H1 (cell line): ENCODE results near the gene MDM1. TPM values are rescaled to one million over a fixed set of nuclear protein-coding genes. Genes with fewer than 3 reads are reported as not detected.

Source experiments
- CTCF ChIA-PET: fragments of 300-600 bp; sonication (Branson Sonifier 250); formaldehyde crosslinking; loops from one replicate; lab custom pipeline; 2021; ENCODE audit not compliant: partially characterized antibody; lab: Charles Lee
- POLR2A ChIA-PET: fragments of 300-600 bp; sonication (Branson Sonifier 250); formaldehyde crosslinking; loops from one replicate; lab custom pipeline; 2021; ENCODE audit warnings: inconsistent platforms; ENCODE audit not compliant: partially characterized antibody; lab: Charles Lee
- DNase-seq, 2 experiments: peaks; one replicate each; pipeline versions ENCODE4 v3.0.0 to v3.0.0-alpha.2; 2010 to 2022; ENCODE audit warnings: low spot score in 2 of 2, low read depth in 1 of 2, mixed read lengths in 1 of 2
- FAIRE-seq: peaks from 2 replicates; lab custom pipeline; 2011; peaks lifted over from hg19 to GRCh38; lab: Jason Lieb, UNC
- H2AFZ ChIP-seq: 2 replicates; pipeline ENCODE4 v1.8.1; 2012; ENCODE audit warnings: low read length, inconsistent platforms
- H2AK5ac ChIP-seq: 2 replicates; pipeline ENCODE4 v1.6.1; 2013; ENCODE audit warnings: low read depth, low read length
- H2BK120ac ChIP-seq: replicated peaks from 2 replicates; pipeline ENCODE3; 2013; ENCODE audit warnings: low read depth, low read length, inconsistent platforms
- H2BK12ac ChIP-seq: 2 replicates; pipeline ENCODE4 v1.6.1; 2013; ENCODE audit warnings: low read depth, low read length
- H2BK15ac ChIP-seq: 2 replicates; pipeline ENCODE4 v1.6.1; 2013; ENCODE audit warnings: low read length
- H2BK20ac ChIP-seq: 2 replicates; pipeline ENCODE4 v1.6.1; 2013; ENCODE audit warnings: low read length
- H2BK5ac ChIP-seq: 2 replicates; pipeline ENCODE4 v1.6.1; 2013; ENCODE audit warnings: low read depth, low read length
- H3K14ac ChIP-seq: 2 replicates; pipeline ENCODE4 v1.6.1; 2013; ENCODE audit warnings: inconsistent platforms; ENCODE audit not compliant: insufficient read length
- H3K18ac ChIP-seq: 2 replicates; pipeline ENCODE4 v1.6.1; 2013; ENCODE audit warnings: low read length; ENCODE audit errors: extremely low read depth
- H3K23ac ChIP-seq: 2 replicates; pipeline ENCODE4 v1.6.1; 2013; ENCODE audit warnings: inconsistent platforms; ENCODE audit not compliant: insufficient read length
- H3K23me2 ChIP-seq: 2 replicates; pipeline ENCODE4 v1.6.1; 2013; ENCODE audit warnings: low read depth, low read length
- H3K27ac ChIP-seq: 2 replicates; pipeline ENCODE4 v1.6.1; 2011; ENCODE audit warnings: low read depth, low read length, inconsistent platforms
- H3K27me3 ChIP-seq, 4 experiments: replicated peaks in 1 of 4; 1 replicate in 1 of 4; 2 replicates in 3 of 4; pipeline versions ENCODE4 v1.6.1 to v1.8.1; 2011 to 2013; ENCODE audit warnings: low read length in 3 of 4, mild to moderate bottlenecking in 3 of 4, inconsistent platforms in 2 of 4, mixed read lengths in 2 of 4, moderate library complexity in 1 of 4; ENCODE audit not compliant: control insufficient read depth in 3 of 4, insufficient read depth in 3 of 4; ENCODE audit errors: extremely low read depth in 1 of 4
- H3K36me3 ChIP-seq, 4 experiments: 2 replicates each; pipeline versions ENCODE4 v1.6.1 to v1.8.1; 2011 to 2013; ENCODE audit warnings: mild to moderate bottlenecking in 4 of 4, low read length in 3 of 4, moderate library complexity in 2 of 4, control low read depth in 1 of 4, inconsistent platforms in 1 of 4; ENCODE audit not compliant: insufficient read depth in 4 of 4, control insufficient read depth in 2 of 4
- H3K4ac ChIP-seq: replicated peaks from 2 replicates; pipeline ENCODE3; 2013; ENCODE audit warnings: low read length, low read depth, mixed read lengths, inconsistent platforms; ENCODE audit not compliant: insufficient read length
- H3K4me1 ChIP-seq, 4 experiments: replicated peaks in 1 of 4; 1 replicate in 1 of 4; 2 replicates in 3 of 4; pipeline versions ENCODE4 v1.6.1 to v1.8.1; 2011 to 2013; ENCODE audit warnings: low read length in 3 of 4, inconsistent platforms in 2 of 4, mixed read lengths in 1 of 4; ENCODE audit not compliant: insufficient read depth in 4 of 4, control insufficient read depth in 3 of 4
- H3K4me2 ChIP-seq, 2 experiments: 2 replicates each; pipeline versions ENCODE4 v1.6.1 to v1.8.1; 2011 to 2013; ENCODE audit warnings: low read depth in 2 of 2, low read length in 2 of 2, control low read depth in 1 of 2, inconsistent platforms in 1 of 2, mild to moderate bottlenecking in 1 of 2; ENCODE audit not compliant: insufficient read depth in 1 of 2
- H3K4me3 ChIP-seq, 4 experiments: fragments of 200-600, 300-600 bp in 1 of 4; sonication (generic), shearing (Covaris generic), sonication (Bioruptor Twin) in 1 of 4; 2 replicates each; pipeline versions ENCODE4 v1.5.1 to v1.8.1; 2011 to 2016; ENCODE audit warnings: low read length in 4 of 4, low read depth in 3 of 4, control low read depth in 2 of 4, inconsistent platforms in 2 of 4, mild to moderate bottlenecking in 2 of 4, mixed read lengths in 1 of 4, moderate library complexity in 1 of 4; ENCODE audit not compliant: insufficient read depth in 2 of 4; ENCODE audit errors: extremely low read depth in 1 of 4
- H3K56ac ChIP-seq: replicated peaks from 2 replicates; pipeline ENCODE3; 2013; ENCODE audit warnings: low read depth, mild to moderate bottlenecking, mixed read lengths, low read length, inconsistent platforms; ENCODE audit not compliant: insufficient read length
- H3K79me1 ChIP-seq: 2 replicates; pipeline ENCODE4 v1.6.1; 2013; ENCODE audit warnings: low read depth, low read length, control low read depth
- H3K79me2 ChIP-seq, 2 experiments: 2 replicates each; pipeline versions ENCODE4 v1.6.1 to v1.8.1; 2012 to 2013; ENCODE audit warnings: low read length in 2 of 2, mild to moderate bottlenecking in 2 of 2, inconsistent platforms in 1 of 2; ENCODE audit not compliant: insufficient read depth in 2 of 2, control insufficient read depth in 1 of 2
- H3K9ac ChIP-seq, 4 experiments: replicated peaks in 1 of 4; 1 replicate in 1 of 4; 2 replicates in 3 of 4; pipeline versions ENCODE4 v1.6.1 to v1.8.1; 2011 to 2013; ENCODE audit warnings: low read depth in 3 of 4, low read length in 3 of 4, control low read depth in 2 of 4, mild to moderate bottlenecking in 2 of 4, moderate library complexity in 2 of 4, inconsistent platforms in 1 of 4; ENCODE audit errors: extremely low read depth in 1 of 4
- H3K9me3 ChIP-seq, 2 experiments: 2 replicates each; pipeline versions ENCODE4 v1.6.1 to v1.8.1; 2012 to 2013; ENCODE audit warnings: mild to moderate bottlenecking in 2 of 2, moderate library complexity in 2 of 2, control low read depth in 1 of 2, inconsistent platforms in 1 of 2, low read depth in 1 of 2, low read length in 1 of 2, mixed read lengths in 1 of 2; ENCODE audit not compliant: insufficient read depth in 2 of 2
- H4K20me1 ChIP-seq, 2 experiments: replicated peaks in 1 of 2; 2 replicates each; pipeline versions ENCODE3 to v1.8.1; 2011 to 2013; ENCODE audit warnings: inconsistent platforms in 2 of 2, low read length in 2 of 2, mild to moderate bottlenecking in 1 of 2; ENCODE audit not compliant: insufficient read depth in 2 of 2, control insufficient read depth in 1 of 2
- H4K5ac ChIP-seq: 2 replicates; pipeline ENCODE4 v1.6.1; 2013; ENCODE audit warnings: low read length, low read depth, mixed read lengths, inconsistent platforms; ENCODE audit not compliant: insufficient read length
- H4K8ac ChIP-seq: 2 replicates; pipeline ENCODE4 v1.8.0; 2013; ENCODE audit warnings: mild to moderate bottlenecking, moderate library complexity, low read length, inconsistent platforms; ENCODE audit not compliant: insufficient read depth; ENCODE audit errors: extremely low read depth
- H4K91ac ChIP-seq: replicated peaks from 2 replicates; pipeline ENCODE3; 2013; ENCODE audit warnings: low read length, mixed read lengths, inconsistent platforms; ENCODE audit not compliant: insufficient read length
- ASH2L ChIP-seq: fragments of 200-600, 300-600 bp; sonication (generic); IDR thresholded peaks from one replicate; pipeline ENCODE4 v1.7.1; 2017; ENCODE audit warnings: low read length
- BCL11A ChIP-seq, 2 experiments: IDR thresholded peaks; one replicate each; pipeline ENCODE4 v1.6.1; 2011; ENCODE audit warnings: low read depth in 2 of 2, low read length in 2 of 2, mild to moderate bottlenecking in 2 of 2
- FOSL1 ChIP-seq: IDR thresholded peaks from 2 replicates; pipeline ENCODE4 v1.6.1; 2011; ENCODE audit warnings: mild to moderate bottlenecking, low read depth, low read length, moderate library complexity; ENCODE audit not compliant: insufficient read depth
- JUN ChIP-seq: IDR thresholded peaks from 2 replicates; pipeline ENCODE4 v1.6.1; 2011; ENCODE audit warnings: low read depth, mild to moderate bottlenecking, improper control_type of control experiment, low read length
- KDM1A ChIP-seq: fragments of 200-600, 300-600 bp; sonication (generic); IDR thresholded peaks from 2 replicates; pipeline ENCODE4 v1.7.1; 2016; ENCODE audit warnings: mild to moderate bottlenecking, low read length, borderline replicate concordance
- KDM5A ChIP-seq: fragments of 200-600 bp; IDR thresholded peaks from 2 replicates; pipeline ENCODE4 v1.7.1; 2012; ENCODE audit warnings: mild to moderate bottlenecking, low read length, inconsistent platforms, mixed read lengths
- MAX ChIP-seq: IDR thresholded peaks from 2 replicates; pipeline ENCODE4 v1.6.1; 2012; ENCODE audit warnings: inconsistent platforms
- NANOG ChIP-seq: IDR thresholded peaks from 2 replicates; pipeline ENCODE4 v1.6.1; 2011; ENCODE audit warnings: low read length, low read depth, mild to moderate bottlenecking, inconsistent platforms; ENCODE audit not compliant: insufficient read depth, poor library complexity, severe bottlenecking
- NRF1 ChIP-seq: IDR thresholded peaks from 2 replicates; pipeline ENCODE4 v1.6.1; 2011; ENCODE audit warnings: mild to moderate bottlenecking, low read depth, low read length, improper control_type of control experiment
- POLR2A ChIP-seq, 2 experiments: IDR thresholded peaks; 1 replicate in 1 of 2; 2 replicates in 1 of 2; pipeline ENCODE4 v1.6.1; 2011; ENCODE audit warnings: low read depth in 2 of 2, low read length in 2 of 2, mild to moderate bottlenecking in 2 of 2; ENCODE audit errors: control extremely low read depth in 1 of 2
- RXRA ChIP-seq: IDR thresholded peaks from 2 replicates; pipeline ENCODE4 v1.6.1; 2011; ENCODE audit warnings: low read depth, mild to moderate bottlenecking, low read length, moderate library complexity; ENCODE audit not compliant: insufficient read depth
- SIX5 ChIP-seq: IDR thresholded peaks from 2 replicates; pipeline ENCODE4 v1.6.1; 2011; ENCODE audit warnings: mild to moderate bottlenecking, low read depth, low read length
- SP4 ChIP-seq: IDR thresholded peaks from 2 replicates; pipeline ENCODE4 v1.6.1; 2012; ENCODE audit warnings: low read length, inconsistent platforms
- SUZ12 ChIP-seq: fragments of 200-600 bp; sonication (generic); IDR thresholded peaks from 2 replicates; pipeline ENCODE4 v1.6.1; 2012; ENCODE audit warnings: mild to moderate bottlenecking, inconsistent platforms, low read length, moderate library complexity, mixed read lengths
- TAF7 ChIP-seq: optimal IDR thresholded peaks from 2 replicates; pipeline ENCODE3; 2011; ENCODE audit warnings: low read depth, mild to moderate bottlenecking, inconsistent platforms, low read length, moderate library complexity, borderline replicate concordance
- ZNF274 ChIP-seq: IDR thresholded peaks from 2 replicates; pipeline ENCODE4 v1.7.0; 2012; ENCODE audit warnings: low read length, borderline replicate concordance; ENCODE audit errors: extremely low read depth
- WGBS, 2 experiments: shearing (Covaris generic) in 1 of 2; methylation state at CpG; one replicate each; pipeline versions ENCODE4 v1.1.6 to v1.1.7; 2013 to 2015; ENCODE audit warnings: low lambda C conversion rate in 2 of 2, mixed read lengths in 2 of 2, inconsistent platforms in 1 of 2, low coverage in 1 of 2, missing lambda C conversion rate in 1 of 2; ENCODE audit not compliant: insufficient replicate concordance in 2 of 2, insufficient coverage in 1 of 2, insufficient read length in 1 of 2; ENCODE audit errors: extremely low coverage in 1 of 2, missing lambda C conversion rate in 1 of 2; 5-methylcytosine and 5-hydroxymethylcytosine counted together
- polyA plus RNA-seq, 7 experiments: library from polyadenylated mRNA; depleted of rRNA in 3 of 7; stranded (reverse) in 5 of 7; unstranded in 2 of 7; fragments of >200 nt in 5 of 7; fragments of 200-250 nt in 2 of 7; gene quantifications; 1 replicate in 5 of 7; 2 replicates in 1 of 7; 4 replicates in 1 of 7; pipeline versions ENCODE4 v1.2.1 to v1.2.3, GENCODE V29; 2011 to 2013; ENCODE audit warnings: missing spikeins in 2 of 7, mixed read lengths in 2 of 7
- total RNA-seq: library from RNA; stranded (reverse); fragmentation: NEBNext Ultra II Directional; extraction: Animal tissue kit (Norgen Biotek cat#: 25700); gene quantifications from 2 replicates; pipeline ENCODE4 v1.2.1, GENCODE V29; 2021

Gene MDM1
- total and polyA plus RNA-seq, 2 of the 8 experiments (the other 6 are each of a cell fraction or from before 2014, with no cell fraction given), result 3.1 to 10.7 TPM

- H2AK5ac ChIP-seq, result no peak overlapping the region
- no peaks in the 10 kb centered on the region for H3K79me1 ChIP-seq
- no peak overlapping the region for H3K4me3 ChIP-seq
- H3K4me1 ChIP-seq, result no peaks in the 10 kb centered on the region
- H4K20me1 ChIP-seq, result no peaks in the 10 kb centered on the region
- H2BK120ac ChIP-seq, result no peak overlapping the region
- no peak overlapping the region for H3K27ac ChIP-seq
- no peak for FAIRE-seq
- H3K79me2 ChIP-seq, result no peaks in the 10 kb centered on the region
- no peak overlapping the region for H3K9ac ChIP-seq
- H4K8ac ChIP-seq, result no peak overlapping the region
- H2BK5ac ChIP-seq, result no peak overlapping the region
- H3K18ac ChIP-seq, result no peak overlapping the region
- H3K27me3 ChIP-seq, result no peaks in the 10 kb centered on the region
- no peak overlapping the region for H4K91ac ChIP-seq
- no peak overlapping the region for H2AFZ ChIP-seq
- ChIA-PET POLR2A (no interaction called here), CTCF (interaction anchor here (1.7 kb wide), 1 partner anchor 64 kb away, joined by 6 read pairs; no protein-coding TSS in a partner anchor)
- H3K56ac ChIP-seq, result no peak overlapping the region
- H3K23me2 ChIP-seq, result no peaks in the 10 kb centered on the region
- no peak for DNase-seq
- H4K5ac ChIP-seq, result no peak overlapping the region
- H3K4me2 ChIP-seq, result no peak overlapping the region
- H2BK20ac ChIP-seq, result no peak overlapping the region
- H2BK12ac ChIP-seq, result no peak overlapping the region
- H3K23ac ChIP-seq, result no peak overlapping the region
- WGBS, 2 experiments, result 94% methylated on average over 5 of the region's 5 CpGs; no CpG with 5 or more reads in 1 of the 2 experiments
- no peak overlapping the region for H3K4ac ChIP-seq
- H2BK15ac ChIP-seq, result no peak overlapping the region
- H3K14ac ChIP-seq, result no peak overlapping the region
- no peaks in the 10 kb centered on the region for H3K36me3 ChIP-seq
- H3K9me3 ChIP-seq, result no peaks in the 10 kb centered on the region
- no peak for TF ChIP-seq MAX
- no peak for TF ChIP-seq RXRA
- TF ChIP-seq ASH2L, result no peak
- no peak for TF ChIP-seq JUN
- no peak for TF ChIP-seq ZNF274
- TF ChIP-seq SUZ12, result no peak
- TF ChIP-seq FOSL1, result no peak
- TF ChIP-seq NANOG, result no peak
- TF ChIP-seq SP4, result no peak
- TF ChIP-seq KDM5A, result no peak
- no peak for TF ChIP-seq POLR2A (IDR thresholded peaks at IDR 0.05; ENCODE audit: control extremely low read depth in 1 of 2, low read depth in 2 of 2, low read length in 2 of 2)
- TF ChIP-seq BCL11A (IDR thresholded peaks at IDR 0.05; ENCODE audit: low read depth in 2 of 2, low read length in 2 of 2), result no peak
- no peak for TF ChIP-seq NRF1
- TF ChIP-seq TAF7, result no peak
- TF ChIP-seq KDM1A, result no peak
- TF ChIP-seq SIX5, result no peak
These were observed 45.1 kb downstream of the MDM1 start for GRCh38 chr12:68287106-68287505.
